Measurements from ENCODE around the gene LRRC3B. TPM values are rescaled to one million over a fixed set of nuclear protein-coding genes. Genes with fewer than 3 reads are reported as not detected.

The LRRC3B gene
- total RNA-seq, 1 experiment from 2014 or later: not detected

DNA sequence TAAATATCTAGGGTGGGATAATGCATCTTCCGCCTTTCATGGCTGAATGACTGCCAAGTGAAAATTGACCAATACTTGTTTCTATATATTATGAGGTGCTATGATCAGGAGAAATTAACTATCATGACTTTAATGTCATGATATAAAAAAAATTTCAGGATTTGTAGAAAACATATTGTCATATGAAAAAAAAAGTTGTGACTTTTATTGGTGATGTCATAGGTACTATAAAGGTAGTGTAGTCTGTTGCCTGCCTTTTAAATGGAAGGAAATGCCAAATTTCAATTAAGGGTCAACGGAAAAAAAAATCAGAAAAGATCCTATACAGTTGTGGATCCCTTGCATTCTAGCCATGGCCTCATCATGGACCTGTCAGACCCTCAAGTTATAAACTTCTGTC, 15.5 kb downstream of the LRRC3B start:
- TF ChIP-seq, protein P1, sequence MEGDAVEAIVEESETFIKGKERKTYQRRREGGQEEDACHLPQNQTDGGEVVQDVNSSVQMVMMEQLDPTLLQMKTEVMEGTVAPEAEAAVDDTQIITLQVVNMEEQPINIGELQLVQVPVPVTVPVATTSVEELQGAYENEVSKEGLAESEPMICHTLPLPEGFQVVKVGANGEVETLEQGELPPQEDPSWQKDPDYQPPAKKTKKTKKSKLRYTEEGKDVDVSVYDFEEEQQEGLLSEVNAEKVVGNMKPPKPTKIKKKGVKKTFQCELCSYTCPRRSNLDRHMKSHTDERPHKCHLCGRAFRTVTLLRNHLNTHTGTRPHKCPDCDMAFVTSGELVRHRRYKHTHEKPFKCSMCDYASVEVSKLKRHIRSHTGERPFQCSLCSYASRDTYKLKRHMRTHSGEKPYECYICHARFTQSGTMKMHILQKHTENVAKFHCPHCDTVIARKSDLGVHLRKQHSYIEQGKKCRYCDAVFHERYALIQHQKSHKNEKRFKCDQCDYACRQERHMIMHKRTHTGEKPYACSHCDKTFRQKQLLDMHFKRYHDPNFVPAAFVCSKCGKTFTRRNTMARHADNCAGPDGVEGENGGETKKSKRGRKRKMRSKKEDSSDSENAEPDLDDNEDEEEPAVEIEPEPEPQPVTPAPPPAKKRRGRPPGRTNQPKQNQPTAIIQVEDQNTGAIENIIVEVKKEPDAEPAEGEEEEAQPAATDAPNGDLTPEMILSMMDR (IDR thresholded peaks at IDR 0.05; ENCODE audit: unreplicated experiment): no peak
- ChIA-PET CTCF (no interaction called here), POLR2A (no interaction called here)
- no peak overlapping the region for H3K27ac Mint-ChIP-seq (ENCODE audit: low read depth, unreplicated experiment)
- H3K27me3 Mint-ChIP-seq (ENCODE audit: insufficient read depth, unreplicated experiment): no peaks in the 10 kb centered on the region
- no TSS peak for BruUV-seq (replicated peaks)
- no peaks in the 10 kb centered on the region for H3K36me3 Mint-ChIP-seq (ENCODE audit: insufficient read depth, unreplicated experiment)
- intact Hi-C loops (cut with micrococcal nuclease): no loop called here
- H3K4me1 Mint-ChIP-seq (ENCODE audit: insufficient read depth, unreplicated experiment): no peaks in the 10 kb centered on the region
- no peak overlapping the region for H3K4me3 Mint-ChIP-seq (ENCODE audit: unreplicated experiment)
- H3K9me3 Mint-ChIP-seq (ENCODE audit: unreplicated experiment): no peaks in the 10 kb centered on the region
- no peak for DNase-seq (ENCODE audit: unreplicated experiment)

DNA sequence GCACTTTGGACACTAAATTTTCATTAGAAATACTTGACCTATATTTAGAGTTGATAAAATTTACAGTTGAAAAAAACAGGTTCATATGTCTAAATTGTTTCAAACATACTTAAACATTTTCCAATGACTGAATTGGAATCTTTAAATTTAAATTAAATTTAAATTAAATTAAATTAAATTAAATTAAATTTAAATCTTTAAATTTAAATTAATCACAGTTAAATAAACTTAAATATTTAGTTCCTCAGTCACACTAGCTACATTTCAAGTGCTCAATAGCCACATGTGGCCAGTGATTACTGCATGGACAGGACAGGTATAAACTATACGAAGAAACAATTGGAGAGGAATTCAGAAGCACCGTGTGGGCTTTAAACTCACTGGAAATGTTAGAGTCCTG, 16.8 kb downstream of the LRRC3B start:
- BruUV-seq (replicated peaks): no TSS peak
- Mint-ChIP-seq H3K9me3 (ENCODE audit: unreplicated experiment) (no peaks in the 10 kb centered on the region), H3K36me3 (ENCODE audit: insufficient read depth, unreplicated experiment) (no peaks in the 10 kb centered on the region), H3K27me3 (ENCODE audit: insufficient read depth, unreplicated experiment) (no peaks in the 10 kb centered on the region), H3K4me1 (ENCODE audit: insufficient read depth, unreplicated experiment) (no peaks in the 10 kb centered on the region), H3K27ac (ENCODE audit: low read depth, unreplicated experiment) (no peak overlapping the region), H3K4me3 (ENCODE audit: unreplicated experiment) (no peak overlapping the region)
- DNase-seq (ENCODE audit: unreplicated experiment): no peak
- CTCF ChIA-PET: interaction anchor here (0.8 kb wide), 1 partner anchor 11 kb away, joined by 6 read pairs; no protein-coding TSS in a partner anchor
- POLR2A ChIA-PET: no interaction called here
- TF ChIP-seq, protein P1 (IDR thresholded peaks at IDR 0.05; ENCODE audit: unreplicated experiment): no peak
- intact Hi-C loops (cut with micrococcal nuclease): no loop called here

DNA sequence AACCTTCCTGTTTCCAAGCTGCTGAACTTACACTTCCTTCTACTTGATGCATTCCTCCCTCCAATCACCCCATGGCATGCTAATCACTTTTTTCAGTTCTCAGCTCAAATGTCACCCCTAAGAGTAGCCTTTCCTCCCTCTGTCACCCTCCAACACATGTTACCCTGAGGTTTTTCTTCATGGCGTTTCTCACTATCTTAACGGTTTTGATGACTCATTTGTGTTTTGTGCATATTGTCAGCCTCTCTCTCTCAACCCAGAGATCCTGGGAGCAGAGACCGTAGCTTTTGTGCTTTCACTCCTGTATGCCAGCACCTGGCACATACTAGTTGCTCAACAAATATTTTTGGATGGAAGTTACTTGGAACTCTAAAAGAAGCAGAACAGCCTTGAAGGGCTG, 24.5 kb downstream of the LRRC3B start:
- ChIA-PET POLR2A (no interaction called here), CTCF (interaction anchor here (0.5 to 0.6 kb wide), 2 partner anchors 678 to 1012 kb away, joined by 3 read pairs; no protein-coding TSS in a partner anchor)
- H3K4me1 Mint-ChIP-seq (ENCODE audit: insufficient read depth, unreplicated experiment): peaks cover 1% of the 10 kb centered on the region

DNA sequence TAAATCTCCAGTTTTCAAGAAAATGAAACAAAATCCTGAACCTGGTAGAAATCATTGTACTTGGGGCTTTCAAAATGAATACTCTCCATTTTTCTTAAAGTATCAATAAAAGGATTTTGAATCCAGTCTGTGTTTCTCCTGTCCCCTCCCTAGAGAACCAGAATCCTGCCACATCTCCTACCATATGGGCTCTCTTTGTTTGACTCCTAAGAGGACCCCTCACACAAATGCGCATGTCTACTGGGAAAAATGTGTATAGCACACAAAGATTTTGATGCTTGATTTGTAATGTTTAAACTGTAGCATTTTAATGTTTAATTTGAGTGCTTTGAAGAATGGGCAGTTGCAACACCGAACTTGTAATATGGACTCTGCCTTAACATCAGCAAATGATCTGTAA, 25.9 kb downstream of the LRRC3B start:
- BruUV-seq (replicated peaks): no TSS peak
- Mint-ChIP-seq H3K36me3 (ENCODE audit: insufficient read depth, unreplicated experiment) (no peaks in the 10 kb centered on the region), H3K4me1 (ENCODE audit: insufficient read depth, unreplicated experiment) (peaks cover 9% of the 10 kb centered on the region), H3K27me3 (ENCODE audit: insufficient read depth, unreplicated experiment) (no peaks in the 10 kb centered on the region), H3K9me3 (ENCODE audit: unreplicated experiment) (no peaks in the 10 kb centered on the region), H3K4me3 (ENCODE audit: unreplicated experiment) (no peak overlapping the region), H3K27ac (ENCODE audit: low read depth, unreplicated experiment) (no peak overlapping the region)
- no peak for DNase-seq (ENCODE audit: unreplicated experiment)
- POLR2A ChIA-PET: interaction anchor here (0.7 kb wide), 1 partner anchor 285 kb away, joined by 3 read pairs; no protein-coding TSS in a partner anchor
- intact Hi-C loops (cut with micrococcal nuclease): no loop called here
- CTCF ChIA-PET: interaction anchor here (0.8 kb wide), 1 partner anchor 109 kb away, joined by 3 read pairs; no protein-coding TSS in a partner anchor
- TF ChIP-seq, protein P1 (IDR thresholded peaks at IDR 0.05; ENCODE audit: unreplicated experiment): no peak

More for the DNA sequence above, 24.5 kb downstream of the LRRC3B start:
- Mint-ChIP-seq H3K4me3 (ENCODE audit: unreplicated experiment) (no peak overlapping the region), H3K36me3 (ENCODE audit: insufficient read depth, unreplicated experiment) (no peaks in the 10 kb centered on the region), H3K27me3 (ENCODE audit: insufficient read depth, unreplicated experiment) (no peaks in the 10 kb centered on the region), H3K27ac (ENCODE audit: low read depth, unreplicated experiment) (no peak overlapping the region), H3K9me3 (ENCODE audit: unreplicated experiment) (no peaks in the 10 kb centered on the region)
- TF ChIP-seq, protein P1 (IDR thresholded peaks at IDR 0.05; ENCODE audit: unreplicated experiment): no peak
- no peak for DNase-seq (ENCODE audit: unreplicated experiment)
- no TSS peak for BruUV-seq (replicated peaks)
- intact Hi-C loops (cut with micrococcal nuclease): no loop called here

Data from MCF 10A (cell line).